Measurements from ENCODE around the gene VPS26A. TPM values are rescaled to one million over a fixed set of nuclear protein-coding genes. Genes with fewer than 3 reads are reported as not detected.

The VPS26A gene
- total RNA-seq, 5 donors from 2014 or later (not counting 1 experiment from before 2014, with no cell fraction given), result 24.6 to 35.8 (median 28.2) TPM

GRCh38 chr10:69220507-69220906 is 96.5 kb downstream of the VPS26A start:
- POLR2A ChIA-PET, result interaction anchor here (0.5 to 0.6 kb wide), 2 partner anchors 53 to 99 kb away, joined by 8 to 10 read pairs; no protein-coding TSS in a partner anchor
- no peaks in the 10 kb centered on the region for H3K27me3 Mint-ChIP-seq
- Histone ChIP-seq H3K4me1 (ENCODE audit: control insufficient read depth in 1 of 2, extremely low read depth in 1 of 2, insufficient read depth in 2 of 2, low read length in 2 of 2) (peaks cover 5 to 37% of the 10 kb centered on the region in 2 experiments), H3K9me3 (no peaks in the 10 kb centered on the region), H3K27ac (ENCODE audit: low read length) (no peak overlapping the region), H3K4me3 (ENCODE audit: control insufficient read depth in 1 of 2, extremely low read depth in 1 of 2, low read length in 1 of 2) (no peak overlapping the region), H3K36me3 (ENCODE audit: control insufficient read depth in 2 of 2, extremely low read depth in 1 of 2, insufficient read depth in 1 of 2, low read length in 1 of 2) (no peaks in the 10 kb centered on the region), H3K27me3 (replicated peaks in 1 of 2; ENCODE audit: control insufficient read depth in 2 of 2, extremely low read depth in 1 of 2, insufficient read depth in 2 of 2, low read length in 1 of 2) (no peaks in the 10 kb centered on the region)
- peaks cover 31 to 41% (median 36%) of the 10 kb centered on the region in 3 donors for H3K4me1 Mint-ChIP-seq
- WGBS (ENCODE audit: insufficient coverage), result 98% methylated on average over 5 of the region's 9 CpGs
- no peak overlapping the region for H3K4me3 Mint-ChIP-seq
- CTCF ChIA-PET, result interaction anchor here in 1 of 2 donors (1.2 to 1.6 kb wide), 2 partner anchors 38 to 215 kb away, joined by 4 to 5 read pairs; no protein-coding TSS in a partner anchor
- peak overlapping the region in 1 of 2 donors; percentile 70 for H3K27ac Mint-ChIP-seq
- no peaks in the 10 kb centered on the region for H3K9me3 Mint-ChIP-seq
- no peak for DNase-seq
- H3K36me3 Mint-ChIP-seq, result no peaks in the 10 kb centered on the region
- no peak for ATAC-seq (replicated peaks in 1 of 4)

Other genes starting within 250 kb of the VPS26A start
- 10 to 100 TPM; 31.0 to 42.3 (median 40.8) TPM for gene DDX50, start 222.9 kb upstream of the VPS26A start, total RNA-seq
- gene DDX21, start 168.0 kb upstream of the VPS26A start, total RNA-seq, result 10 to 100 TPM; 53.7 to 86.0 (median 60.7) TPM
- gene KIFBP, start 135.4 kb upstream of the VPS26A start, total RNA-seq, result 10 to 100 TPM in 3 of 5 donors, 1 to 10 TPM in 2; 5.9 to 15.2 (median 13.2) TPM
- 100 to 1,000 TPM in 4 of 5 donors, 10 to 100 TPM in 1; 91.4 to 271 (median 137) TPM for gene SRGN, start 36.1 kb upstream of the VPS26A start, total RNA-seq
- 10 to 100 TPM; 34.1 to 50.7 (median 36.1) TPM for gene SUPV3L1, start 56.1 kb downstream of the VPS26A start, total RNA-seq
- 1 to 10 TPM; 2.3 to 6.5 (median 5.2) TPM for gene HKDC1, start 96.2 kb downstream of the VPS26A start, total RNA-seq
- gene HK1, start 154.3 kb downstream of the VPS26A start, total RNA-seq, result 10 to 100 TPM; 66.3 to 85.5 (median 83.6) TPM